Astrocyte of the cerebellum (primary cell): ENCODE results near the gene KCNH6.

ENCODE experiments used
- DNase-seq: peaks from one replicate; pipeline ENCODE4 v3.0.0-alpha.2; 2011; ENCODE audit warnings: low read depth
- H3K4me3 ChIP-seq: 2 replicates; pipeline ENCODE4 v1.5.1; 2011; ENCODE audit warnings: mild to moderate bottlenecking, low read depth, low read length, moderate library complexity
- CTCF ChIP-seq: IDR thresholded peaks from 2 replicates; pipeline ENCODE4 v1.5.1; 2012; ENCODE audit warnings: low read length, low read depth, moderate library complexity, mild to moderate bottlenecking; ENCODE audit errors: missing control alignments
- in situ Hi-C: cut with HindIII; loops from 2 replicates; pipeline ENCODE4 v1.10.0; 2017; ENCODE audit warnings: low sequenced_read_pairs

KCNH6 gene

GRCh38 chr17:63487014-63487339, 36.2 kb upstream of the KCNH6 start:
- no peak overlapping the region for H3K4me3 ChIP-seq
- no peak for TF ChIP-seq CTCF
- DNase-seq = no peak
- in situ Hi-C loops = no loop called here

GRCh38 chr17:63488851-63489250, 34.3 kb upstream of the KCNH6 start:
- no peak overlapping the region for H3K4me3 ChIP-seq
- TF ChIP-seq CTCF = no peak
- in situ Hi-C loops = no loop called here
- DNase-seq = no peak

GRCh38 chr17:63489291-63489690, 33.9 kb upstream of the KCNH6 start:
- in situ Hi-C loops = no loop called here
- no peak for DNase-seq

GRCh38 chr17:63490329-63490728, 32.8 kb upstream of the KCNH6 start:
- TF ChIP-seq CTCF = no peak
- in situ Hi-C loops = no loop called here
- no peak for DNase-seq
- H3K4me3 ChIP-seq = no peak overlapping the region

More at GRCh38 chr17:63489291-63489690, 33.9 kb upstream of the KCNH6 start:
- TF ChIP-seq CTCF = no peak
- no peak overlapping the region for H3K4me3 ChIP-seq

- no peak overlapping the region for H3K4me3 ChIP-seq
- in situ Hi-C loops = no loop called here
These were observed 32.2 kb upstream of the KCNH6 start for GRCh38 chr17:63490858-63491400.

GRCh38 chr17:63491413-63491812, 31.7 kb upstream of the KCNH6 start:
- in situ Hi-C loops = no loop called here
- TF ChIP-seq CTCF = no peak
- no peak overlapping the region for H3K4me3 ChIP-seq
- no peak for DNase-seq

More at GRCh38 chr17:63490858-63491400, 32.2 kb upstream of the KCNH6 start:
- DNase-seq = no peak
- TF ChIP-seq CTCF = no peak
